ENCODE measurements around the gene SHD. TPM values are rescaled to one million over a fixed set of nuclear protein-coding genes. Genes with fewer than 3 reads are reported as not detected.
"Not testable (repeated sequence)": the region's sequence is repeated elsewhere in the genome, so short reads cannot be mapped to it uniquely, and the experiment has no call there.

The SHD gene
- total RNA-seq, 2 donors from 2014 or later: not detected

DNA sequence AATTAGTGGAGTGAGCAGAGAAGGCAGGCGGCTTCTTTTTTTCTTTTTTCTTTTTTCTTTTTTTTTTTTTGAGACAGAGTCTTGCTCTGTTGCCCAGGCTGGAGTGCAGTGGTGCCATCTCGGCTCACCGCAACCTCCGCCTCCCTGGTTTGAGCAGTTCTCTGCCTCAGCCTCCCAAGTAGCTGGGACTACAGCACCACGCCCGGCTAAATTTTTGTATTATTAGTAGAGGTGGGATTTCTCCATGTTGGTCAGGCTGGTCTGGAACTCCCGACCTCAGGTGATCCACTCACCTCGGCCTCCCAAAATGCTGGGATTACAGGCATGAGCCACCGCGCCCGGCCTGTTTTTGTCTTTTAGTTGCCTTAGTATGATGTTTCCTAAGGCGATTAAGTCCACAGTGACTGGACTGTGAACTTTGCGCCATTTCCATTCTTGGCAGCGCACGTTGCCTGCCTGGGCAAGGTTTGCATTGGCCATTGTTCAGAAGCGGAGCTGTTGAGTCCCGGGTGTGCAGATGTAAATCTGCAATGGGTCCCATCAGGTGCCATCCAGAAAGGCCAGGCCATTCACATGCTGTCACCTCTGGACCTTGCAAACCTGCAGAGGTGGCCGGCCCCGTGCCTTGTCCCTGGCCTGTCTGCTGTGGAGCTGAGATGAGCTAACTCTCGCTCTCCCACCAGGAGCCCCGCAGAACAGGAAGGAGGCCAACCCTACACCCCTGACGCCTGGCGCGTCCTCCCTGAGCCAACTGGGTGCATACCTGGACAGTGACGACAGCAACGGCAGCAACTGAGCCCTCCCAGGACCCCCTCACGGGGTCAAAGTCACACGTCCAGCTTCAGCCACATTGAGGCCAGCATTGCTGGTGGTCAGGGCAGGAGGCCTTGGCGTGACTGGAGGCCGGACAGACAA lies 10.9 kb upstream of the SHD start:
- peak; percentile 87 for ATAC-seq
- no peaks in the 10 kb centered on the region for H3K9me3 ChIP-seq
- H3K27ac ChIP-seq: peak overlapping the region; percentile 35 to 75 (median 61)
- TF ChIP-seq POLR2A (IDR thresholded peaks at IDR 0.05): no peak
- TF ChIP-seq, protein P1, sequence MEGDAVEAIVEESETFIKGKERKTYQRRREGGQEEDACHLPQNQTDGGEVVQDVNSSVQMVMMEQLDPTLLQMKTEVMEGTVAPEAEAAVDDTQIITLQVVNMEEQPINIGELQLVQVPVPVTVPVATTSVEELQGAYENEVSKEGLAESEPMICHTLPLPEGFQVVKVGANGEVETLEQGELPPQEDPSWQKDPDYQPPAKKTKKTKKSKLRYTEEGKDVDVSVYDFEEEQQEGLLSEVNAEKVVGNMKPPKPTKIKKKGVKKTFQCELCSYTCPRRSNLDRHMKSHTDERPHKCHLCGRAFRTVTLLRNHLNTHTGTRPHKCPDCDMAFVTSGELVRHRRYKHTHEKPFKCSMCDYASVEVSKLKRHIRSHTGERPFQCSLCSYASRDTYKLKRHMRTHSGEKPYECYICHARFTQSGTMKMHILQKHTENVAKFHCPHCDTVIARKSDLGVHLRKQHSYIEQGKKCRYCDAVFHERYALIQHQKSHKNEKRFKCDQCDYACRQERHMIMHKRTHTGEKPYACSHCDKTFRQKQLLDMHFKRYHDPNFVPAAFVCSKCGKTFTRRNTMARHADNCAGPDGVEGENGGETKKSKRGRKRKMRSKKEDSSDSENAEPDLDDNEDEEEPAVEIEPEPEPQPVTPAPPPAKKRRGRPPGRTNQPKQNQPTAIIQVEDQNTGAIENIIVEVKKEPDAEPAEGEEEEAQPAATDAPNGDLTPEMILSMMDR (IDR thresholded peaks at IDR 0.05): no peak
- H3K4me3 ChIP-seq: no peak overlapping the region
- peak; percentile 63 to 87 (median 72) for DNase-seq
- 61 to 64% methylated on average over 18 to 29 of the region's 30 CpGs for WGBS, 2 donors
- peaks cover 17% of the 10 kb centered on the region for H3K4me1 ChIP-seq
- no peaks in the 10 kb centered on the region for H3K27me3 ChIP-seq
- peaks cover 0 to 20% of the 10 kb centered on the region in 2 donors for H3K36me3 ChIP-seq (replicated peaks in 1 of 2; ENCODE audit: insufficient read depth in 1 of 2, low read depth in 2 of 2)
- intact Hi-C loops (cut with DNase I): loop anchor here (5.0 kb wide), 1 partner anchor 84 kb away; no protein-coding TSS in a partner anchor

DNA sequence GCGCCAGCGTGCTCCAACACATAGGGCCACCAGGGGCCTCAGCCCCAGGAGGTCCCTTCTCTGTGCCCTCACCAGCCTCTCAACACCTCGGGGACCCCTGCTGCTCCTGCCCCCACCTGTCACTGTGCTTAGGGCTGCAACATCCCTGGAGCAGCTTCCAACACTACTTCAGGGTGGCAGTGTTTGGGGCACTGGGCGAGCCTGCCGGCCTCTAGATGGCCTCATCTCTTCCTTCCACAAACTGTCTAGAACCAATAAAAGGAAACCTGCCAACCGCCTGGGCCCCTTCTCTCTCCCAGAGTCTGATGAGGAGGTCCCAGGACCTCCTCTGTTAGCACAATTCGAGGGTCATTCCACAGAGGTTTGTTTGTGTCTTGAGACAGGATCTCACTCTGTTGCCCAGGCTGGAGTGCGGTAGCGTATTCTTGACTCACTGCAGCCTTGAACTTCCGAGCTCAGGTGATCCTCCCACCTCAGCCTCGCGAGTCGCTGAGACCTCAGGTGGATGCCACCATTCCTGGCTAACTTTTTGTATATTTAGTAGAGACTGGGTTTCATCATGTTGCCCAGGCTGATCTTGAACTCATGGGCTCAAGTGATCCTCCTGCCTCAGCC lies 10.1 kb upstream of the SHD start:
- intact Hi-C loops (cut with DNase I): loop anchor here (5.0 kb wide), 1 partner anchor 83 kb away; no protein-coding TSS in a partner anchor
- ATAC-seq (no peak), DNase-seq (no peak)
- H3K9me3 ChIP-seq: no peaks in the 10 kb centered on the region
- WGBS, 2 donors: 86 to 92% methylated on average over 9 to 10 of the region's 13 CpGs
- TF ChIP-seq, protein P1 (IDR thresholded peaks at IDR 0.05): no peak
- TF ChIP-seq POLR2A (IDR thresholded peaks at IDR 0.05): no peak
- peak overlapping the region in 2 of 4 donors; percentile 59 to 75 for H3K27ac ChIP-seq
- H3K4me3 ChIP-seq: no peak overlapping the region
- H3K4me1 ChIP-seq: peaks cover 17% of the 10 kb centered on the region
- H3K27me3 ChIP-seq: no peaks in the 10 kb centered on the region
- H3K36me3 ChIP-seq (replicated peaks in 1 of 2; ENCODE audit: insufficient read depth in 1 of 2, low read depth in 2 of 2): peaks cover 0 to 20% of the 10 kb centered on the region in 2 donors

DNA sequence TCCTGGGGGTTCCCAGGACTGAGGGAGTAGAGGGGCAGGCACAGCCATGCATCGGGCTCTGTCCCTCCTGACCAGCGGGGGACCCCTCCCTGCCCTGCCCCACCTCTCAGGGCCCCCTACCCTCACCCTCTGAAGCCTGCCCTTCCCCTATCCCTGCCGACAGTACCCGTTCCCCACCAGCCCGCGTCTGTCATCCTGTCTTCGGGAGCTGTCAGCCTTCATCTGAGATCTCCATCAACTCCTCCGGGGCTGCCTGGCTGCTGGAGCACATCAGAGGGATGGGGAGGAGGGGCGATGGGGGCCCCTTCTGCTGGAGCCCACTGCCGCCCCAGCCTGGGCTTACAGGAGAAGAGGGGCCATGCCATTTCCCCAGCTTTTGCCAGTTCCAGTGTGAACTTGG lies 6.2 kb upstream of the SHD start:
- H3K27me3 ChIP-seq: no peaks in the 10 kb centered on the region
- no peak overlapping the region for H3K27ac ChIP-seq
- ATAC-seq (no peak), DNase-seq (no peak)
- H3K4me3 ChIP-seq: no peak overlapping the region
- TF ChIP-seq, protein P1 (IDR thresholded peaks at IDR 0.05): no peak
- no peak for TF ChIP-seq POLR2A (IDR thresholded peaks at IDR 0.05)
- H3K9me3 ChIP-seq: no peaks in the 10 kb centered on the region
- H3K4me1 ChIP-seq: peaks cover 11% of the 10 kb centered on the region
- peaks cover 0 to 9% of the 10 kb centered on the region in 2 donors for H3K36me3 ChIP-seq (replicated peaks in 1 of 2; ENCODE audit: insufficient read depth in 1 of 2, low read depth in 2 of 2)
- intact Hi-C loops (cut with DNase I): no loop called here
- WGBS, 2 donors: 72 to 75% methylated on average over 9 to 10 of the region's 10 CpGs

DNA sequence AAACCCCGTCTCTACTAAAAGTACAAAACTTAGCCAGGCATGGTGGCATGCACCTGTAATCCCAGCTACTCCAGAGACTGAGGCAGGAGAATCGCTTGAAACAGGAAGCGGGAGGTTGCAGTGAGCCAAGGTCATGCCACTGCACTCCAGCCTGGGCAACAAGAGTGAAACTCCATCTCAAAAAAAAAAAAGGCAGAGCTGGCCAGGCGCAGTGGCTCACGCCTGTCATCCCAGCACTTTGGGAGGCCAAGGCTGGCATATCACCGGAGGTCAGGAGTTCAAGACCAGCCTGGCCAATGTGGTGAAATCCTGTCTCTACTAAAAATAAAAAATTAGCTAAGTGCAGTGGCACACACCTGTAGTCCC lies 4.8 kb upstream of the SHD start:
- H3K36me3 ChIP-seq (replicated peaks in 1 of 2; ENCODE audit: insufficient read depth in 1 of 2, low read depth in 2 of 2); H3K27ac ChIP-seq; ATAC-seq; DNase-seq; H3K27me3 ChIP-seq; H3K9me3 ChIP-seq; H3K4me1 ChIP-seq; H3K4me3 ChIP-seq; intact Hi-C loops (cut with DNase I): not testable (repeated sequence)
- 65 to 69% methylated on average over 4 to 6 of the region's 6 CpGs for WGBS, 2 donors

DNA sequence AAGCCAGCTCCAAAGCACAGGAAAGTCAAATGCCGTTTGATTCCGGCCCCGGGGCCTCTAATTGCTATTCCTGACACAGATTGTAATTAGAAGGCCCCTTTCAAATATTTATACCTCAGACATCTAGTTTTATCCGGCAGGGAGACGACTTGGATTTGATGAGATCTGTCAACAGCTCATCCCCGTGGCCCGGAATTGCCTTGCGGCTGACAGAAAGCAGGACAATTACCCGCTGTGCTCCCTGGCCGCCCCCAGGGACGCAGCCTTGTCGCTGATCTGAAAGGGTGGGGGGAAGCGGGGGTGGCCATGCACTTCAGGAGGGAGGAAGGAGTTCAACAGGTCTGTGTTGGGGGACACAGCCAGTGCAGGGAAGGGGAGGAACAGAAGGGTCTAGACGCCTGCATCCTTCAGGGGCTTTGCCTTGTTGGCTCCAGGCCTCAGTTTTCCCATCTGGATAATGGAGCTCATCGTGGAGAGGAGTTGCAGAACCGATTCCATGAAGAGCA lies 1.8 kb upstream of the SHD start:
- 28 to 40% methylated on average over 12 to 16 of the region's 16 CpGs for WGBS, 2 donors
- Histone ChIP-seq H3K27ac (no peak overlapping the region), H3K4me1 (peaks cover 12% of the 10 kb centered on the region), H3K4me3 (no peak overlapping the region), H3K36me3 (replicated peaks in 1 of 2; ENCODE audit: insufficient read depth in 1 of 2, low read depth in 2 of 2) (no peaks in the 10 kb centered on the region), H3K27me3 (peaks cover 0 to 12% of the 10 kb centered on the region in 2 donors), H3K9me3 (no peaks in the 10 kb centered on the region)
- ATAC-seq: no peak
- intact Hi-C loops (cut with DNase I): no loop called here
- DNase-seq: no peak
- TF ChIP-seq, protein P1 (IDR thresholded peaks at IDR 0.05): no peak
- TF ChIP-seq POLR2A (IDR thresholded peaks at IDR 0.05): no peak

All from body of pancreas (tissue), 4 donors.